ENCODE data around the gene POLL.

DNA sequence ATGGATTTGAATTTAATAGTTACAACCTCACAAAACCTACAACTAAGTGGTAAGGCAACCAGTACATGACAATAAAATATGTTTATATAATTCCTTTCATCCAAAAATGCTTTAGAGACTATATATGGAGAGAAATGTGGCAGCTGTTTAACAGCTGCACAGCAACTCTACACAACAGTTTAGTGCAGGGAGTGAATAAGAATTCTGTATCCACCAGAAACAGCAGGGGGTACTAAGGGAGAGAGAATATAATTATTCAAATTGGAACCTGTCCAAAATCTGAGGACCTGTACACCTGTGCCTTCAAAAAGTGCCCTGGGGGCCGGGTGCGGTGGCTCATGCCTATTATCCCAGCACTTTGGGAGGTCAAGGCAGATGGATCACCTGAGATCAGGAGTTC lies 49.6 kb downstream of the POLL start:
- TF ChIP-seq POLR2A (IDR thresholded peaks at IDR 0.05) (no peak), EP300 (IDR thresholded peaks at IDR 0.05) (no peak), CTCF (IDR thresholded peaks at IDR 0.05) (no peak)
